GM23338 (cell line): ENCODE data around the gene SYT9. TPM values are rescaled to one million over a fixed set of nuclear protein-coding genes. Genes with fewer than 3 reads are reported as not detected.

ENCODE experiments used
- ATAC-seq: fragments of 200-7000 bp; cut with Tn5 transposase; 3 replicates; pipeline ENCODE4 v1.9.1; 2020
- DNase-seq: peaks from one replicate; pipeline ENCODE4 v3.0.0-alpha.2; 2015; ENCODE audit warnings: low spot score
- H2AFZ ChIP-seq: fragments of 200-600 bp; sonication (generic); 2 replicates; pipeline ENCODE4 v1.8.0; 2016; ENCODE audit warnings: antibody characterized with exemption, mild to moderate bottlenecking, moderate library complexity
- H3F3A ChIP-seq: fragments of 200-600 bp; sonication (generic); replicated peaks from 2 replicates; pipeline ENCODE4 v1.8.0; 2017; ENCODE audit warnings: antibody characterized with exemption, mixed run types, low read depth
- H3K27ac ChIP-seq: fragments of 200-600 bp; sonication (generic); 2 replicates; pipeline ENCODE4 v1.6.1; 2016; ENCODE audit warnings: low read depth
- H3K27me3 ChIP-seq: fragments of 200-600 bp; sonication (generic); 2 replicates; pipeline ENCODE4 v1.8.0; 2016; ENCODE audit warnings: mild to moderate bottlenecking, mixed run types, moderate library complexity; ENCODE audit not compliant: insufficient read depth
- H3K36me3 ChIP-seq: fragments of 200-600 bp; sonication (generic); 2 replicates; pipeline ENCODE4 v1.8.0; 2016; ENCODE audit warnings: mild to moderate bottlenecking; ENCODE audit not compliant: insufficient read depth
- H3K4me1 ChIP-seq: fragments of 200-600 bp; sonication (generic); 2 replicates; pipeline ENCODE4 v1.8.0; 2016; ENCODE audit warnings: mild to moderate bottlenecking, moderate library complexity; ENCODE audit not compliant: insufficient read depth
- H3K4me2 ChIP-seq: fragments of 200-600 bp; sonication (generic); 2 replicates; pipeline ENCODE4 v1.7.1; 2017; ENCODE audit warnings: mixed run types
- H3K4me3 ChIP-seq: fragments of 200-600 bp; sonication (generic); 2 replicates; pipeline ENCODE4 v1.6.1; 2016; ENCODE audit warnings: mixed run types
- H3K79me2 ChIP-seq: fragments of 200-600 bp; sonication (generic); replicated peaks from 2 replicates; pipeline ENCODE4 v1.8.0; 2017; ENCODE audit warnings: mild to moderate bottlenecking; ENCODE audit not compliant: insufficient read depth
- H3K9me2 ChIP-seq: fragments of 200-600 bp; sonication (generic); 2 replicates; pipeline ENCODE4 v1.8.0; 2017; ENCODE audit not compliant: insufficient read depth
- H4K20me1 ChIP-seq: fragments of 200-600 bp; sonication (generic); replicated peaks from 2 replicates; pipeline ENCODE4 v1.8.0; 2017; ENCODE audit warnings: mild to moderate bottlenecking; ENCODE audit not compliant: insufficient read depth
- H3K27ac Mint-ChIP-seq: 2 replicates; pipeline ENCODE4 v1.8.0; 2020; ENCODE audit warnings: inconsistent platforms, mild to moderate bottlenecking, moderate library complexity, mixed read lengths
- H3K27me3 Mint-ChIP-seq: 3 replicates; pipeline ENCODE4 v1.8.0; 2022; ENCODE audit warnings: low read depth, mild to moderate bottlenecking, moderate library complexity, mixed read lengths, inconsistent platforms; ENCODE audit not compliant: insufficient read depth, poor library complexity
- H3K36me3 Mint-ChIP-seq: 3 replicates; pipeline ENCODE4 v1.8.0; 2021; ENCODE audit warnings: low read depth, mild to moderate bottlenecking, inconsistent platforms, moderate library complexity, mixed read lengths
- H3K4me1 Mint-ChIP-seq: 3 replicates; pipeline ENCODE4 v1.8.0; 2020; ENCODE audit warnings: mild to moderate bottlenecking, inconsistent platforms, mixed read lengths
- H3K4me3 Mint-ChIP-seq: 3 replicates; pipeline ENCODE4 v1.8.0; 2021; ENCODE audit warnings: moderate library complexity, mild to moderate bottlenecking, inconsistent platforms, mixed read lengths
- H3K9me3 Mint-ChIP-seq: 3 replicates; pipeline ENCODE4 v1.8.0; 2020; ENCODE audit warnings: moderate library complexity, mild to moderate bottlenecking, inconsistent platforms, mixed read lengths
- CREB1 ChIP-seq: fragments of 250-450 bp; sonication (Bioruptor Pico); IDR thresholded peaks from 2 replicates; pipeline ENCODE4 v1.5.0; 2020; ENCODE audit warnings: low read depth, mild to moderate bottlenecking, moderate library complexity
- EZH2 ChIP-seq: fragments of 200-600 bp; sonication (generic); IDR thresholded peaks from one replicate; pipeline ENCODE4 v1.8.0; 2017; ENCODE audit warnings: antibody characterized with exemption, mild to moderate bottlenecking, low read depth; ENCODE audit not compliant: unreplicated experiment
- EZH2phosphoT487 ChIP-seq: fragments of 200-600 bp; sonication (generic); IDR thresholded peaks from one replicate; pipeline ENCODE4 v1.8.1; 2018; ENCODE audit warnings: antibody characterized with exemption; ENCODE audit not compliant: unreplicated experiment
- JUNB ChIP-seq: IDR thresholded peaks from one replicate; pipeline ENCODE4 v1.6.1; 2016; ENCODE audit warnings: antibody characterized with exemption; ENCODE audit not compliant: unreplicated experiment
- POLR2AphosphoS5 ChIP-seq: IDR thresholded peaks from 2 replicates; pipeline ENCODE4 v1.6.1; 2016; ENCODE audit warnings: antibody characterized with exemption, low read depth
- STAT1 ChIP-seq: IDR thresholded peaks from one replicate; pipeline ENCODE4 v1.6.1; 2016; ENCODE audit warnings: antibody characterized with exemption; ENCODE audit not compliant: unreplicated experiment
- ZNF114 ChIP-seq: fragments of 250-450 bp; sonication (Bioruptor Pico); IDR thresholded peaks from 2 replicates; pipeline ENCODE4 v1.5.0; 2020; ENCODE audit warnings: mild to moderate bottlenecking, moderate library complexity
- polyA plus RNA-seq: library from polyadenylated mRNA; unstranded; fragments of >200 nt; fragmentation: Nextera tagmentation; extraction: Ambion mirVana; gene quantifications from 2 replicates; pipeline ENCODE4 v1.2.1, GENCODE V29; 2016
- total RNA-seq: library from RNA; depleted of rRNA; stranded (reverse); fragments of >200 nt; shearing (Covaris generic); gene quantifications from 2 replicates; pipeline ENCODE4 v1.2.3, GENCODE V29; 2014
- TF ChIP-seq, protein P1 (sequence below): fragments of 250-450 bp; sonication (Bioruptor Pico); IDR thresholded peaks from 2 replicates; pipeline ENCODE4 v1.5.0; 2020; ENCODE audit warnings: mild to moderate bottlenecking, moderate library complexity
- TF ChIP-seq, protein P2 (sequence below): IDR thresholded peaks from 2 replicates; pipeline ENCODE4 v1.6.1; 2016; ENCODE audit warnings: antibody characterized with exemption

The SYT9 gene
- total and polyA plus RNA-seq, 2 experiments from 2014 or later: 0.91 to 2.4 TPM

DNA sequence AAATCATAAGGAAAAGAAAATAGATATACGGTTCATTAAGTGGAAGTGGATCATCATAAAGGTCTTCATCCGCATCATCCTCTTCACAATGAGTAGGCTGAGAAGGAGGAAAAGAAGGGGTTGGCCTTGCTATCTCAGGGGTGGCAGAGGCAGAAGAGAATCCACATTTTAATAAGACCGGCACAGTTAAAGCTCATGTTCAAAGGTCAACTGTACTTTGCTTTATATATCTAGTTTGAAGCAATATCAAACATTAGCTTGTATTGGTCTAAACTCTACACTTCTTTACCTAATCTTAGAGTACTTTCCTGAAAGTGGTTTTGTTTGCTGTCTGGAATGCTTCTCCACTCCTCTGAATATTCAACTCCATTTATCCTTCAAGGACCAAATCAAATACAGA lies 256.4 kb downstream of the SYT9 start (continued):
- TF ChIP-seq, protein P1, sequence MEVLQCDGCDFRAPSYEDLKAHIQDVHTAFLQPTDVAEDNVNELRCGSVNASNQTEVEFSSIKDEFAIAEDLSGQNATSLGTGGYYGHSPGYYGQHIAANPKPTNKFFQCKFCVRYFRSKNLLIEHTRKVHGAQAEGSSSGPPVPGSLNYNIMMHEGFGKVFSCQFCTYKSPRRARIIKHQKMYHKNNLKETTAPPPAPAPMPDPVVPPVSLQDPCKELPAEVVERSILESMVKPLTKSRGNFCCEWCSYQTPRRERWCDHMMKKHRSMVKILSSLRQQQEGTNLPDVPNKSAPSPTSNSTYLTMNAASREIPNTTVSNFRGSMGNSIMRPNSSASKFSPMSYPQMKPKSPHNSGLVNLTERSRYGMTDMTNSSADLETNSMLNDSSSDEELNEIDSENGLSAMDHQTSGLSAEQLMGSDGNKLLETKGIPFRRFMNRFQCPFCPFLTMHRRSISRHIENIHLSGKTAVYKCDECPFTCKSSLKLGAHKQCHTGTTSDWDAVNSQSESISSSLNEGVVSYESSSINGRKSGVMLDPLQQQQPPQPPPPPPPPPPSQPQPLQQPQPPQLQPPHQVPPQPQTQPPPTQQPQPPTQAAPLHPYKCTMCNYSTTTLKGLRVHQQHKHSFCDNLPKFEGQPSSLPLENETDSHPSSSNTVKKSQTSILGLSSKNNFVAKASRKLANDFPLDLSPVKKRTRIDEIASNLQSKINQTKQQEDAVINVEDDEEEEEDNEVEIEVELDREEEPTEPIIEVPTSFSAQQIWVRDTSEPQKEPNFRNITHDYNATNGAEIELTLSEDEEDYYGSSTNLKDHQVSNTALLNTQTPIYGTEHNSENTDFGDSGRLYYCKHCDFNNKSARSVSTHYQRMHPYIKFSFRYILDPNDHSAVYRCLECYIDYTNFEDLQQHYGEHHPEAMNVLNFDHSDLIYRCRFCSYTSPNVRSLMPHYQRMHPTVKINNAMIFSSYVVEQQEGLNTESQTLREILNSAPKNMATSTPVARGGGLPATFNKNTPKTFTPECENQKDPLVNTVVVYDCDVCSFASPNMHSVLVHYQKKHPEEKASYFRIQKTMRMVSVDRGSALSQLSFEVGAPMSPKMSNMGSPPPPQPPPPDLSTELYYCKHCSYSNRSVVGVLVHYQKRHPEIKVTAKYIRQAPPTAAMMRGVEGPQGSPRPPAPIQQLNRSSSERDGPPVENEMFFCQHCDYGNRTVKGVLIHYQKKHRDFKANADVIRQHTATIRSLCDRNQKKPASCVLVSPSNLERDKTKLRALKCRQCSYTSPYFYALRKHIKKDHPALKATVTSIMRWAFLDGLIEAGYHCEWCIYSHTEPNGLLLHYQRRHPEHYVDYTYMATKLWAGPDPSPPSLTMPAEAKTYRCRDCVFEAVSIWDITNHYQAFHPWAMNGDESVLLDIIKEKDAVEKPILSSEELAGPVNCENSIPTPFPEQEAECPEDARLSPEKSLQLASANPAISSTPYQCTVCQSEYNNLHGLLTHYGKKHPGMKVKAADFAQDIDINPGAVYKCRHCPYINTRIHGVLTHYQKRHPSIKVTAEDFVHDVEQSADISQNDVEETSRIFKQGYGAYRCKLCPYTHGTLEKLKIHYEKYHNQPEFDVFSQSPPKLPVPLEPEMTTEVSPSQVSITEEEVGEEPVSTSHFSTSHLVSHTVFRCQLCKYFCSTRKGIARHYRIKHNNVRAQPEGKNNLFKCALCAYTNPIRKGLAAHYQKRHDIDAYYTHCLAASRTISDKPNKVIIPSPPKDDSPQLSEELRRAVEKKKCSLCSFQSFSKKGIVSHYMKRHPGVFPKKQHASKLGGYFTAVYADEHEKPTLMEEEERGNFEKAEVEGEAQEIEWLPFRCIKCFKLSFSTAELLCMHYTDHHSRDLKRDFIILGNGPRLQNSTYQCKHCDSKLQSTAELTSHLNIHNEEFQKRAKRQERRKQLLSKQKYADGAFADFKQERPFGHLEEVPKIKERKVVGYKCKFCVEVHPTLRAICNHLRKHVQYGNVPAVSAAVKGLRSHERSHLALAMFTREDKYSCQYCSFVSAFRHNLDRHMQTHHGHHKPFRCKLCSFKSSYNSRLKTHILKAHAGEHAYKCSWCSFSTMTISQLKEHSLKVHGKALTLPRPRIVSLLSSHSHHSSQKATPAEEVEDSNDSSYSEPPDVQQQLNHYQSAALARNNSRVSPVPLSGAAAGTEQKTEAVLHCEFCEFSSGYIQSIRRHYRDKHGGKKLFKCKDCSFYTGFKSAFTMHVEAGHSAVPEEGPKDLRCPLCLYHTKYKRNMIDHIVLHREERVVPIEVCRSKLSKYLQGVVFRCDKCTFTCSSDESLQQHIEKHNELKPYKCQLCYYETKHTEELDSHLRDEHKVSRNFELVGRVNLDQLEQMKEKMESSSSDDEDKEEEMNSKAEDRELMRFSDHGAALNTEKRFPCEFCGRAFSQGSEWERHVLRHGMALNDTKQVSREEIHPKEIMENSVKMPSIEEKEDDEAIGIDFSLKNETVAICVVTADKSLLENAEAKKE (CRISPR knock-in tag): no peak
- TF ChIP-seq STAT1: no peak
- no peak for TF ChIP-seq CREB1 (CRISPR knock-in tag)
- TF ChIP-seq ZNF114 (CRISPR knock-in tag): no peak
- TF ChIP-seq EZH2: no peak
- no peak for TF ChIP-seq POLR2AphosphoS5
- TF ChIP-seq, protein P2, sequence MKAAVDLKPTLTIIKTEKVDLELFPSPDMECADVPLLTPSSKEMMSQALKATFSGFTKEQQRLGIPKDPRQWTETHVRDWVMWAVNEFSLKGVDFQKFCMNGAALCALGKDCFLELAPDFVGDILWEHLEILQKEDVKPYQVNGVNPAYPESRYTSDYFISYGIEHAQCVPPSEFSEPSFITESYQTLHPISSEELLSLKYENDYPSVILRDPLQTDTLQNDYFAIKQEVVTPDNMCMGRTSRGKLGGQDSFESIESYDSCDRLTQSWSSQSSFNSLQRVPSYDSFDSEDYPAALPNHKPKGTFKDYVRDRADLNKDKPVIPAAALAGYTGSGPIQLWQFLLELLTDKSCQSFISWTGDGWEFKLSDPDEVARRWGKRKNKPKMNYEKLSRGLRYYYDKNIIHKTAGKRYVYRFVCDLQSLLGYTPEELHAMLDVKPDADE: no peak
- TF ChIP-seq EZH2phosphoT487: no peak
- no peak for TF ChIP-seq JUNB

DNA sequence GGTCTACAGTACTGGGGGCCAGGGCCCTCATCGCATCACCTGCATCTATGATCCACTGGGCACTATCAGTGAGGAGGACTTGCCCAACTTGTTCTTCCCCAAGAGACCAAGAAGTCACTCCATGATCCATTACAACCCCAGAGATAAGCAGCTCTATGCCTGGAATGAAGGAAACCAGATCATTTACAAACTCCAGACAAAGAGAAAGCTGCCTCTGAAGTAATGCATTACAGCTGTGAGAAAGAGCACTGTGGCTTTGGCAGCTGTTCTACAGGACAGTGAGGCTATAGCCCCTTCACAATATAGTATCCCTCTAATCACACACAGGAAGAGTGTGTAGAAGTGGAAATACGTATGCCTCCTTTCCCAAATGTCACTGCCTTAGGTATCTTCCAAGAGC lies 258.3 kb downstream of the SYT9 start:
- no peak for DNase-seq
- TF ChIP-seq POLR2AphosphoS5 (no peak), JUNB (no peak), EZH2 (no peak)
- TF ChIP-seq, protein P1 (CRISPR knock-in tag): no peak

More for the DNA sequence above, 258.3 kb downstream of the SYT9 start:
- Histone ChIP-seq H3K4me1 (peaks cover 25% of the 10 kb centered on the region; the same call in 1 of the 2 replicates), H3K4me2 (no peak overlapping the region), H3K79me2 (no peaks in the 10 kb centered on the region), H3F3A (peaks cover 11% of the 10 kb centered on the region; the same call in 1 of the 2 replicates), H4K20me1 (no peaks in the 10 kb centered on the region), H3K36me3 (no peaks in the 10 kb centered on the region), H2AFZ (no peak overlapping the region), H3K27me3 (peaks cover 10% of the 10 kb centered on the region), H3K27ac (no peak overlapping the region), H3K9me2 (no peaks in the 10 kb centered on the region), H3K4me3 (no peak overlapping the region)
- no peak for ATAC-seq
- H3K36me3 Mint-ChIP-seq: no peaks in the 10 kb centered on the region
- peaks cover 16% of the 10 kb centered on the region for H3K4me1 Mint-ChIP-seq
- peaks cover 10% of the 10 kb centered on the region for H3K27me3 Mint-ChIP-seq
- no peak overlapping the region for H3K4me3 Mint-ChIP-seq
- H3K27ac Mint-ChIP-seq: no peak overlapping the region
- H3K9me3 Mint-ChIP-seq: no peaks in the 10 kb centered on the region
